HUES64 (cell line): ENCODE measurements around the gene NEMP2.

Experiments used
- H3K27ac ChIP-seq: 2 replicates; pipeline ENCODE4 v1.7.0; 2013; ENCODE audit warnings: low read depth, low read length, inconsistent platforms
- H3K27me3 ChIP-seq: 2 replicates; pipeline ENCODE4 v1.6.1; 2013; ENCODE audit warnings: mild to moderate bottlenecking, low read length; ENCODE audit not compliant: insufficient read depth
- H3K36me3 ChIP-seq: 2 replicates; pipeline ENCODE4 v1.6.1; 2013; ENCODE audit warnings: mild to moderate bottlenecking, low read length; ENCODE audit not compliant: insufficient read depth
- H3K4me1 ChIP-seq: 2 replicates; pipeline ENCODE4 v1.6.1; 2013; ENCODE audit warnings: mild to moderate bottlenecking, low read length, moderate library complexity; ENCODE audit not compliant: insufficient read depth
- H3K4me3 ChIP-seq: 2 replicates; pipeline ENCODE4 v1.5.1; 2013; ENCODE audit warnings: mild to moderate bottlenecking, low read length, moderate library complexity
- H3K9ac ChIP-seq: 2 replicates; pipeline ENCODE4 v1.6.1; 2013; ENCODE audit warnings: mild to moderate bottlenecking, low read depth, low read length
- H3K9me3 ChIP-seq: 2 replicates; pipeline ENCODE4 v1.6.1; 2013; ENCODE audit warnings: low read depth, low read length; ENCODE audit not compliant: insufficient read depth
- WGBS: fragments of 150-250, 120-280 bp; methylation state at CpG from one replicate; pipeline ENCODE4 v1.1.7; 2013; ENCODE audit warnings: missing lambda C conversion rate; 5-methylcytosine and 5-hydroxymethylcytosine counted together

NEMP2 gene

GRCh38 chr2:190574169-190574568, 39.6 kb upstream of the NEMP2 start:
- no peaks in the 10 kb centered on the region for H3K4me1 ChIP-seq
- no peak overlapping the region for H3K27ac ChIP-seq
- H3K4me3 ChIP-seq = no peak overlapping the region
- no peaks in the 10 kb centered on the region for H3K9me3 ChIP-seq
- no peaks in the 10 kb centered on the region for H3K27me3 ChIP-seq
- no peak overlapping the region for H3K9ac ChIP-seq
- H3K36me3 ChIP-seq = no peaks in the 10 kb centered on the region

- peaks cover 7% of the 10 kb centered on the region; the same call in 1 of the 2 replicates for H3K9me3 ChIP-seq
- no peak overlapping the region for H3K9ac ChIP-seq
- H3K36me3 ChIP-seq = no peaks in the 10 kb centered on the region
- no peaks in the 10 kb centered on the region for H3K4me1 ChIP-seq
- no peak overlapping the region for H3K4me3 ChIP-seq
- H3K27me3 ChIP-seq = no peaks in the 10 kb centered on the region
- no peak overlapping the region for H3K27ac ChIP-seq
These were observed 37.7 kb upstream of the NEMP2 start for GRCh38 chr2:190572246-190572645.

GRCh38 chr2:190571686-190572085, 37.2 kb upstream of the NEMP2 start:
- Histone ChIP-seq H3K27ac (no peak overlapping the region), H3K4me3 (no peak overlapping the region), H3K36me3 (no peaks in the 10 kb centered on the region), H3K9me3 (peaks cover 7% of the 10 kb centered on the region; the same call in 1 of the 2 replicates), H3K9ac (no peak overlapping the region), H3K27me3 (no peaks in the 10 kb centered on the region), H3K4me1 (no peaks in the 10 kb centered on the region)

GRCh38 chr2:190570871-190571270, 36.3 kb upstream of the NEMP2 start:
- Histone ChIP-seq H3K27me3 (no peaks in the 10 kb centered on the region), H3K4me1 (no peaks in the 10 kb centered on the region), H3K4me3 (no peak overlapping the region), H3K36me3 (no peaks in the 10 kb centered on the region), H3K9ac (no peak overlapping the region), H3K9me3 (peaks cover 7% of the 10 kb centered on the region; the same call in 1 of the 2 replicates), H3K27ac (no peak overlapping the region)
- WGBS = 96% methylated on average over 1 of the region's 1 CpG

GRCh38 chr2:190569994-190570755, 35.7 kb upstream of the NEMP2 start:
- Histone ChIP-seq H3K9ac (no peak overlapping the region), H3K27me3 (no peaks in the 10 kb centered on the region), H3K4me3 (no peak overlapping the region), H3K27ac (no peak overlapping the region), H3K36me3 (no peaks in the 10 kb centered on the region), H3K4me1 (no peaks in the 10 kb centered on the region), H3K9me3 (peaks cover 7% of the 10 kb centered on the region; the same call in 1 of the 2 replicates)
- WGBS = 82% methylated on average over 2 of the region's 2 CpGs

- Histone ChIP-seq H3K4me3 (no peak overlapping the region), H3K9me3 (peaks cover 7% of the 10 kb centered on the region; the same call in 1 of the 2 replicates), H3K9ac (no peak overlapping the region), H3K27ac (no peak overlapping the region), H3K36me3 (no peaks in the 10 kb centered on the region), H3K4me1 (peaks cover 16% of the 10 kb centered on the region), H3K27me3 (no peaks in the 10 kb centered on the region)
- WGBS = 92% methylated on average over 2 of the region's 2 CpGs
These were observed 30.3 kb upstream of the NEMP2 start for GRCh38 chr2:190564838-190565237.

GRCh38 chr2:190563646-190564045, 29.1 kb upstream of the NEMP2 start:
- Histone ChIP-seq H3K36me3 (no peaks in the 10 kb centered on the region), H3K4me1 (peaks cover 16% of the 10 kb centered on the region), H3K9me3 (peaks cover 7% of the 10 kb centered on the region; the same call in 1 of the 2 replicates), H3K27ac (no peak overlapping the region), H3K9ac (no peak overlapping the region), H3K27me3 (no peaks in the 10 kb centered on the region), H3K4me3 (no peak overlapping the region)
- WGBS = 82% methylated on average over 2 of the region's 2 CpGs

GRCh38 chr2:190563109-190563508, 28.6 kb upstream of the NEMP2 start:
- H3K27me3 ChIP-seq = no peaks in the 10 kb centered on the region
- H3K27ac ChIP-seq = no peak overlapping the region
- peaks cover 5% of the 10 kb centered on the region; the same call in 1 of the 2 replicates for H3K9me3 ChIP-seq
- peaks cover 16% of the 10 kb centered on the region for H3K4me1 ChIP-seq
- no peak overlapping the region for H3K9ac ChIP-seq
- 89% methylated on average over 6 of the region's 8 CpGs for WGBS
- no peak overlapping the region for H3K4me3 ChIP-seq
- no peaks in the 10 kb centered on the region for H3K36me3 ChIP-seq

- Histone ChIP-seq H3K4me3 (no peak overlapping the region), H3K9me3 (no peaks in the 10 kb centered on the region), H3K27ac (no peak overlapping the region), H3K9ac (no peak overlapping the region), H3K27me3 (no peaks in the 10 kb centered on the region), H3K4me1 (peaks cover 16% of the 10 kb centered on the region), H3K36me3 (no peaks in the 10 kb centered on the region)
- WGBS = 36% methylated on average over 2 of the region's 2 CpGs
These were observed 27.6 kb upstream of the NEMP2 start for GRCh38 chr2:190562121-190562520.

GRCh38 chr2:190561094-190561493, 26.6 kb upstream of the NEMP2 start:
- Histone ChIP-seq H3K36me3 (no peaks in the 10 kb centered on the region), H3K27ac (no peak overlapping the region), H3K4me3 (no peak overlapping the region), H3K9me3 (no peaks in the 10 kb centered on the region), H3K27me3 (no peaks in the 10 kb centered on the region), H3K9ac (no peak overlapping the region), H3K4me1 (peaks cover 16% of the 10 kb centered on the region)
- WGBS = 98% methylated on average over 3 of the region's 3 CpGs

GRCh38 chr2:190554357-190555006, 20.0 kb upstream of the NEMP2 start:
- Histone ChIP-seq H3K9ac (no peak overlapping the region), H3K27me3 (no peaks in the 10 kb centered on the region), H3K4me3 (no peak overlapping the region), H3K27ac (no peak overlapping the region), H3K36me3 (no peaks in the 10 kb centered on the region), H3K9me3 (no peaks in the 10 kb centered on the region), H3K4me1 (peaks cover 6% of the 10 kb centered on the region; the same call in 1 of the 2 replicates)
- WGBS = 70% methylated on average over 7 of the region's 7 CpGs
